Measurements from ENCODE around the gene GPS1.
A peak's percentile ranks its signal among the peaks of the same experiment; 100 is the strongest.

GPS1 gene

DNA sequence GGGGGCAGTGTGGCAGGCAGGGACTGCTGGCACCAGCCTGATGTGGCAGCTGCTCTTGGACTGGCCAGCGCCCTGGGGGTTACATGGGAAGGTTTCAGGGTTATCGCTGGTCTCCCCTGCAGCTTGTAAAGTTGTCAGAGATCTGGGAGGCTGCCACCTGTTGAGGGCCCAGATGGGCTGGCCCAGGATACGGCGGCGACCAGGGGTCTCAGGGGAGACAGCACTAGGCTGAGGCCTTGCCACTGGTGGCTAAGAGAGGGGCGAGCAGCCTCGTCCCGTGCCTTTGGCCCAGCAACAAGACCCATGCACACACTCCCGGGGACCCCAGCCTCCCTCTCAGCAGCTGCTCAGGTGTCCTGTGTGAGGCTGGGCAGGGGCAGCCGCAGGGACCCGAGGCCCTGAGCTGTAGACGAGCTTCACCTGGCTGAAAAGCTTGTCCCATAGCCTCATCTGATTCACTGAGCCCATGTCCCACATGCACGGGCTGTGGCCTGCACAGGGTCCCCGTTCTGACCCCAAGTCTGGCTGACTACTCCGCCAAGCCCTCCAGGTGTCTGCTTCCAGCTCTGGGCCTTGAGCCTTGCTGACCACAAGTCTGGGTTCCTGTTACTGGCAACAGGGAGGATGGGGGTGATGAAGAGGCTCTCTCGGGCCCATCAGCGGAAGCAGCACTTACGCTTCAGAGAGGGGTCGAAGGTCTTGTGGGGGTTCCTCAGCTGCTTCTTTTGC, 7.7 kb downstream of the GPS1 start:
- no peak for DNase-seq (ENCODE audit: low spot score)

DNA sequence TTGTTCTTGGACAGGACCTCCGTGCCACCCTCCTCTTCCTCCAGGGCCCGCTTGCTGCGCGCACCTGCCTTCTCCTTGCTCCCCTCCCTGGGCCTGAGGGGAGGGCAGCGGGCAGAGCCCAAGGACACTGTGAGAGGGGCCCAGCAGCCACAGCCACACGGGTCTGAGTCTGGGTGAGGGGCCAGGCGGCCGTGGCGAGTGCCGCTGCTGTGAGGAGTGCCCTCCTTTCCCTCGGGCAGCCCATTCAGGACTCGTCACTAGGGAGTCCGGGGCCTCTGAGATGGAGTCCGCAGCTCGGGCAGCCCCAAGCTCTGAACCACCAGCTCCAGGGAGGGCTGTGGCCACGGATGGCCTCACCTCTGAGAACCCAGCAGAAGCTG, 8.3 kb downstream of the GPS1 start:
- DNase-seq (ENCODE audit: low spot score): no peak

DNA sequence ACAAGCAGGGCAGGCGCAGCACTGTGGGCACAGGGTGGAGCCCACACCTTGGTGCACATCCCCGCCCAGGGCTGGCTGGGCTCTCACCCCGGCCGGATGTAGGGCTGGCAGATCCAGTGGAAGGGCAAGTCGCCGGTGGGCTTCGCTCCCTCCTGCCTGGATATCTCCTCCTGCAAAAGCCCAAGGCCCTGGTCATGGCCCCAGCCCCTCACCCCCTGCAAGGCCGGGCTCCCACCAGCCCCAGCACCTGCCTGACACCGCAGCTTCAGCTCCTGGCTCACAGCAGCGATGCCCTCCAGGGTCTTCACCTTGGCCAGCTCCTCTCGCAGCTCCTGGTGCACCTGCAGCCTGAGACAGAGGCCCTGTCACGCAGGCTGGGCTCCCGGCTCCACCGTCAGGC, 8.9 kb downstream of the GPS1 start:
- DNase-seq (ENCODE audit: low spot score): no peak

DNA sequence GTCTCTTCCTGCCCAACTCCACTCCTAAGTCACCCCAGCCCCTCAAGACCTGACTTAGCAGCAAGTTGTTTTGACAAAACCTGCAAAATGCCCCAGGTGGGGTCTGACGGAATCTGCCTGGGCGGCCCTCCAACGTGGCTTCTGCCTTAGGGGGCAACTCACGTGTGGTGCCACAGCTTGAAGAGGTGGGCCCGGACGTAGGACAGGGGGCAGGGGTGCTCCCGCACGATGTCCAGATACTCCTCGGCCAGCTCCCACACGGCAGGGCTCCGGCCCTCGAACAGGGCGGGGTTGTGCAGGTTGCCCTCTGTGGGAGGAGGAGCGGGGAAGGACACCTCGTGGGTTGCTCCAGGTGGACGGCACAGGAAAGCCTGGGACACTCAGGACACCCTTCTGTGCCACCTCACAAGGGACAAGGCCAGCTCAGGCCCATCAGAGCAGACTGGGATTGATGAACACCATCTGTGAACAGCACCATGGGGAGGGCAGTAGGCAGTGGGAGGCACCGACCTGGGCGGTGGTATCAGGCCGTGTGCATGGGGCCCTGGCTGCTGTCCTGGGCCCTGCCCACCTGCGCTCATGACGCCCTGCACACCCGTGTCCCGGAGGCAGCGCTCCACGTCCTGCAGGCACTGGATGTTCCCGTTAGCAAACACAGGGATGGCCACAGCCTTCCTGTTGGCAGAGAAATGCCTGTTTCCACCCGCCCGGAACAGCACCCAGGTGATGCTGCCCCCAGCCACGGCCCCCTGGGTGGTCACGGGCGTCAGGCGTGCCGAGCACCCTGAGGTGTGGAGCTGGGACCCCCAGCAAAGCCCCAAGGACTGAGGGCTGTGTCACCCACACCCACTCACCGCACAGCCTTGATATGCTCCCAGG, 9.6 kb downstream of the GPS1 start:
- no peak for DNase-seq (ENCODE audit: low spot score)

DNA sequence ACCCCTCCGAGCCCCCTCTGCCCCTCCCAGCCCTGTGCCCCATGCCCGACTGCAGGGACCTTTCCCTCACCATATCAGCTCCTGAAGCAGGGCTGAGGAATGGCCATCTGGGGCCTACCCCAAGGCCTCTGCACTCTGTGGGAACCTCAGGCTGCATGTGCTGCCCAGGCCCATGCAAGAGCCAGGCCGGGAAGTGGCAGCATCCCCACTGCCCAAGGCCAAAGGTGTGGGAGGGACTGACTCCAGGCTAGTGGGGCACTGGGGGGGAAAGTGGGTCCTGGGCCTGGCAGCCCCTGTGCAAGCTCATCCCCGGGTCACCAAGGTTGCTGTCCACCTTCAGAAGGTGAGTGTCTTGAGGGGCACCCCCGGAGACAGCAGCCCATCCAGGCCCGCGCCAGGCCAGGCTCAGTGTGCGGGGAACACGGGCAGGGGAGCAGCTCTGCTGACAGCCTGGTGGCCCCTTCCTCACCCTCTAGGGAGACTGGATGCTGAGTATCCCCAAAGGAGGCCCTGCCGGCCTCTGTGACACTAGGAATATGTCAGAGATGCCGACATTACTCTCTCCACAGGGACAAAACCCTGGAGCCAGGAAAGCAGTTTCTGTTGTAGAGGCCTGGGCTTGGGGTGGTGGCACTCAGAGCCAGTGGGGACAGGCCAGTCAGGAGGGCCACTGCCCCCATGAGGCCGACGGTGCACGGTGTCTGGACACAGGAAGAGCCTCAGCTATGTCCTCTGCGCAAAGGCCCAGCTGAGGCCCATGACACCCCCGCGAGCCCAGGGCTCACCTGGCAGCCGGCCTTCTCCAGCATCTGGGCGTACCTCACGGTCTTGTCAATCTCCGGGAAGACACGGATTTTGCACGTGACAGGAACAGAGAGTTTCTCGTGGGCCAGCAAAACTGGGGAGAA, 10.6 kb downstream of the GPS1 start:
- DNase-seq (ENCODE audit: low spot score): no peak

DNA sequence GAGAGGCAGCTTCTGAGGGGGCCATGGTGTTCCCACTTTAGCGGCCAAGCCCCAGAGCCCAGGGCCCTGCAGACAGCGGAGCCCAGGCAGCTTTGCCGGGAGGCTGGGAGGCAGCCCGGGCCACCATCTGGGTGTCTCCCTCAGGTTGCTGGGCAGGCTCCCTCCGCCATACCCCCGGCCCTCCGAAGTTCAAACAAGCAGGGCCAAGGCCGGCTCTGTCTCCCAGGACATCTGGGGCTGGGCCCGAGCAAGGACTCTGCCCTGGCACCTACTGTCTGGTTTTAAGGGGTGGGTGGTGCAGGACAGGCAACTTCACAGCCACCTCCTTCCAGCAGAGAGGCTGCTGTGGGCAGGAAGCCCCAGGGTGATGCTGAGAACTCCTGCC, 11.3 kb downstream of the GPS1 start:
- no peak for DNase-seq (ENCODE audit: low spot score)

DNA sequence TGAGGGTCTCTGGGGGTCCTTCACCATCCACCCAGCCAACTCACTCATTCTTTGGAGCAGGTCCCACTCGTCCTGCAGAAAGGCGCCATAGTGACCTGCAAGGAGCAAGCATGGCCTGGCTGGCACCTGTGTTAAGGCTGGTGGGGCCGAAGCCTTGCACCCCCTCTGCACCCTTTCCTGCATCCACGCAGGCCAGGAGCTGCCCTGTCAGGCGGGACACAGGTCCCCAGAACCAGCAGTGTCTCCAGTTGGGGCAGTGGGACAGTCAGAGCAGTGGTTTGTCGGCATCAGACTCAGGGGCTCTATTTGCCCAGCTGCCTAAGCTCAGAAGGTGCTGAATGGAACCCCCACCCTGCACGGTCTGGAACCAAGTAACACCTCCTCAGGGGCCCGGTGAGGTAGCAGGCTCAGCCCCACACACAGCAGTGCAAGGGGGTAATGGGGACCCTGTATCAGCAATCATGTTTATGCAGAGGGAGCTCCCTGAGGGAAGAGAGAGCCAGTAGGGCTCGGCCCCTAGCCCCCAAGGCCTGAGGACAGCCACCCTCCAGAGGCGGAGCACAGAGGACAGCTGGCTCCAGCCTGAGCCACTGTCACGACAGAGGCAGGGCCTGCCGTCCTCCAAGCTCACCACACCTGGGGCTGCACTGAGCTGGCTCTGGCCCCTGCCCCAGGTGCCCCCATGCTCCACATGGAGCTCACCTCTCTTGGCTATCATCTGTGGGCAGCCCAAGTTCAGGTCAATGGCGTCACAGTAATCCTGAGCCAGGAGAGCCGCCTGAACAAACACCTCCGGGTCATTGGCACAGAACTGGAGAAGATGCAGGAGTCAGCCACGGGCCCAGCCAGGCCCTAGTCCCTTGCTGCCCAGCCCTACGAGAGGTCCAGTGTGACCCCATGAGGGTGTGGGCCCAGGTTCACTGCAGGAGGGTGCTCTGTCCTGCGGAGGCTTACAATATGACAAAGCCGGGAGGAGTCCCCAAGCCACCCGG, 12.0 kb downstream of the GPS1 start:
- no peak for DNase-seq (ENCODE audit: low spot score)

DNA sequence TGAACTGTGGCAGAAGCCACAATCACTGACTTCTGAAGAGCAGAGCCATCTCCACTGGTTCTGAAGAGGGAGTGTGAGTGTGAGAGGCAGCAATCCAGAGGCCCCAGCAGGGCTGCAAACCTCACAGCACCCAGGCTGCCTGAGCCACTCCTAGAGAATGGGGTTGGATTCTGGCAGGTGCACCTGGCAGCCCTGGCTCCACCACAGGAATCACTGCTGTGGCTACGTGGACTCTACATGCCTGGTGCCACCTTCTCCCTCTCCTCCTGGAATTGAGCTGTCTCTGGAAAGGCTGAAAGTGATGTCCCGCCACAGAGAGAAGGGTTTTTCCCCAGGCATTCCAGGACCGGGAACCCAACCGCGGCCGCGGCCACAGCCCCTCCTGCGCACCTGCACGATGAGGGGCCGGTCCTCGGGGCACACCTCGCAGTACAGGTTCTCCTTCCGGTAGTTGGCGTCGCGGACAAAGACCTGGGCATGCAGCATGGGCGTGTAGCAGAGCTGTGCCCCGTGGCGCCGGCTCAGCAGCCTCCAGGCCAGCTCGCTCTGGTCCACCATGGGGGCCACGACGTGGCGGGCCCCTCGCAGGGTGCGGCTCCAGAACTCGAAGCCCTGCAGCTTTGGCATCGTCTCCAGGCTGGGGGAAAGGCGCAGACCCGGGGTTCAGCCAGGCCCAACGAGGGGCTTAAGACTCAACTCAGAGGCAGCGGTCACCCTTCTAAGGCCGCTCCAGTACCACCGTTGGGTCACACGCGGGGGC, 12.9 kb downstream of the GPS1 start:
- DNase-seq (ENCODE audit: low spot score): no peak

DNA sequence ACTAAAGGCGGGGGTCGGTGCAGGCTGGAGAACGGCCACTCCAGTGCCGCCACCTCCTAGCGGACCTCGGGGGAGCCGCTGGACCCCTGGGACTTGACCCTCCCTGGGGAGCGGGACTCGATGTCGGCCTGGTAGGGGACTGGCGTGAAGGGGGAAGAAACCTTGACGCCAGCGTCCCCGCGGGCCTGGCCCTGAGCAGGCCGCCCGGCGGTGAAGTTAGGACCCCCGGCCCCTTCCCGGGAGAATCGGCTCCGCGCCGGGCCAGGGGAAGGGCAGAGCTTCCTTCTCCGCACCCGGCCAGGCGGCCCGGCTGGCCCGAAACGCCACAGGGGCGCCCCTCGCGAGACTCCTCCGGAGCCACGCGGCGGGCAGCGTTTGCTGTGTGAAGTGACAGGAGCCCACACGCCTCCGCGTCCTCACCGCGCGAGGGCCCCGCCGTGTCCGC, 13.5 kb downstream of the GPS1 start:
- no peak for DNase-seq (ENCODE audit: low spot score)

DNA sequence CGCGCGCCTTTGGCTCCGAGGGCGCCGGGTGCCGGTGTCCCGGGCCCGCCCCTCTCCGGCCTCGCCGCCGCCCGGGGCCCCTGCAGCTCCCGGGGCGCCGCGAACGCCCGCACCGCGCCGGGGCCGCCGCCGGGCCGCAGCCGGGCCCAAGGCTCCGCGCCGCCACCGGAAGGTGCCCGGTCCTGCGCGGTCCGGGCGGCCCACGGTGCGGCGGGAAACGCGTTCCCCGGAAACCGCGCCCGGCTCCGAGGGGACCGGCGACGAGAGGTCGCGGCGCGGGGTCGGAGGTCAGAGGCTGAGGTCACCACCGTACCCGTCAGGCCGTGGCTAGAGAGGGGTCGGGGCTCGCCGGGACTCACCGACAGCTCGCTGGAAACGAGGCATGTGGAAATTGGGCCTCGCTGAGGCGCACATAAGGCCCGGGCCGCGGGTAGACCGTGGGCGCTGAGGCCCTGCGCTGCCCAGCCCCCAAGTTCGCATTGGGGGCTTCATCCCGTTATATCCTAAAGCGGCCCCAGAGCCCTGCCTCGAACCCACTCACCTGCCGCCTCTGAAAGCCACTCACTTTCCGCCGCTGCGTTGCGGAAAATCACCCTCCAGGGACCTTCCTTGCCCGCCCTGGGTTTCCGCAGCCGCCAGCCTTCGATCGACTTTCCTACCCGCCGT, 14.1 kb downstream of the GPS1 start, which contains the start of gene DUS1L:
Gene DUS1L, minus strand, starts transcription at position 167 of the 666 bp plus-strand sequence. CDS start 745 bp downstream, outside the sequence.
- DNase-seq (ENCODE audit: low spot score): peak; percentile 90

DNA sequence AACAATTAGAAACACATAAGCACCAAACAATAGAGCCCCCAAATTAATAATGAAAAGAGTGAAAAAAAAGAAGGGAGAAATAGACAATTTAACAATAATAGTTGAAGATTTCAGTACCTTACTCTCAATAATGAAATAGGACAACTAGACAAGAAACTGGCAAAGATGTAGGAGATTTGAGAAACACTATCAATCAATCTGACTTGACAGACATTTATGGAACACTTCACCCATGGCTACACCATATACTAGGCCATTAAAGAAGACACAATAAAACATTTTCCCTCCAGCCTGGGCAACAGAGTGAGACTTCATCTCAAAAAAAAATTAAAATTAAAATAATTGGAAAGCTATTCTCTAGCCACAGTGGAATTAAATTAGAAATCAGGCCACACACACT, 18.9 kb downstream of the GPS1 start:
- no peak for DNase-seq (ENCODE audit: low spot score)

DNA sequence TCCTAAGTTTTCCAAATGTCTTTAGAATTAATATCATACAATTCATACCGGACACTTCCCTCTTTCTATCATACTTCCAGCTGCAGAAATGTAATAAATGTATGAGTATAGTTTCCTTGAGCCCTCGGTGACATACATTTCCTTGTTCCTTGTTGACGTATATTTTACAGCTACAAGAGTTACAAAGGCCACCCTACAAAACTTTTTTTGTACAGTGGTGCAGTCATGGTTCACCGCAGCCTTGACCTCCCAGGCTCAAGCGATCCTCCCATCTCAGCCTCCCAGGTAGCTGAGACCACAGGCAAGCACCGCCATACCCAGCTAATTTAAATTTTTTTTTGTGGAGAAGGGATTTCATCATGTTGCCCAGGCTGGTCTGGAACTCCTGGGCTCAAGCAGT, 21.1 kb downstream of the GPS1 start:
- DNase-seq (ENCODE audit: low spot score): no peak

DNA sequence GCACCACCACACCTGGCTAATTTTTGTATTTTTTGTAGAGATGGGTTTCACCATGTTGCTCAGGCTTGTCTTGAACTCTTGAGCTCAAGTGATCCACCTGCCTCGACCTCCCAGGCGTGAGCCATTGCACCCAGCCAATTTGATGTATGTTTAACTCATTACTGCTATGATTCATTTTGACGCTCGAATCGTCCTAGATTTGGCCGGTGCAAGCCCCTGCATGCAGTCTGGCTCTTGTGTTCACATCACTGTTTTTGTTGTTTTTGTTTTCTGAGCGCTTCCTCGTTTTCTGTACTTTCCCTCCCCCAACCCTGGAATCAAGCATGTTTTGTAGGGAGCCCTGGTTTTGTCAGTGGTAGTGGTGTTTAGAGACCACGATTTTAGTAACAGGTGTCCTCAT, 21.7 kb downstream of the GPS1 start:
- no peak for DNase-seq (ENCODE audit: low spot score)

DNA sequence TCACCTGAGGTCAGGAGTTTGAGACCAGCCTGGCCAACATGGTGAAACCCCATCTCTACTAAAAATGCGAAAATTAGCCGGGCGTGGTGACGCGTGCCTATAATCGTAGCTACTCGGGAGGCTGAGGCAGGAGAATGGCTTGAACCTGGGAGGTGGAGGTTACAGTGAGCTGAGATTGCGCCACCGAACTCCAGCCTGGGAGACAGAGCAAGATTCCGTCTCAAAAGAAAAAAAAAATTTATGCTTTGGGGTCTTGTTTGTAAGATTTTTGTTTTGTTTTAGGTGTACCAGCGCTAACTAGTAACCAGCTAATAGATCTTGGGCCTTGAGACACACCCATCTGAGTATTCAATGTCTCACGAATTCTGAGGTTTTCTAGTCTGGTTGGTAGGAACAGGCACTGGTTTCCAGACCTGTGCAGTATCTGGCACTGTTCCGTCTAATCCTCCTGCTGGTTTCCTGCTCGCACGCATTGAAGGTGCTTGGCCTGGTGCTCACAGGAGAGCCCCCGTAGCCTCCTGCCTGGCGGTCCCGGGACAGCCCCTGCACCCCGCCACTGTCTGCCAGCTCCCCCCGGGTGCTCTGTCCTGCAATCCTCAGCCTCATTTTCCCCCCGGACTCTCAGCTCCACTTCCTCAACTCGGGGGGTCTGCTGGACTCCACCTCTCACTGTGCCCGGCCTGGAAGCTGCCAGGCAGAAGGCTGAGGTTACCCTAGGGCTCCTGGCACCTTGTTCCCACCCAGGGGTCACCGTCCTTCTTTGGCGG, 24.5 kb downstream of the GPS1 start:
- DNase-seq (ENCODE audit: low spot score): no peak

DNA sequence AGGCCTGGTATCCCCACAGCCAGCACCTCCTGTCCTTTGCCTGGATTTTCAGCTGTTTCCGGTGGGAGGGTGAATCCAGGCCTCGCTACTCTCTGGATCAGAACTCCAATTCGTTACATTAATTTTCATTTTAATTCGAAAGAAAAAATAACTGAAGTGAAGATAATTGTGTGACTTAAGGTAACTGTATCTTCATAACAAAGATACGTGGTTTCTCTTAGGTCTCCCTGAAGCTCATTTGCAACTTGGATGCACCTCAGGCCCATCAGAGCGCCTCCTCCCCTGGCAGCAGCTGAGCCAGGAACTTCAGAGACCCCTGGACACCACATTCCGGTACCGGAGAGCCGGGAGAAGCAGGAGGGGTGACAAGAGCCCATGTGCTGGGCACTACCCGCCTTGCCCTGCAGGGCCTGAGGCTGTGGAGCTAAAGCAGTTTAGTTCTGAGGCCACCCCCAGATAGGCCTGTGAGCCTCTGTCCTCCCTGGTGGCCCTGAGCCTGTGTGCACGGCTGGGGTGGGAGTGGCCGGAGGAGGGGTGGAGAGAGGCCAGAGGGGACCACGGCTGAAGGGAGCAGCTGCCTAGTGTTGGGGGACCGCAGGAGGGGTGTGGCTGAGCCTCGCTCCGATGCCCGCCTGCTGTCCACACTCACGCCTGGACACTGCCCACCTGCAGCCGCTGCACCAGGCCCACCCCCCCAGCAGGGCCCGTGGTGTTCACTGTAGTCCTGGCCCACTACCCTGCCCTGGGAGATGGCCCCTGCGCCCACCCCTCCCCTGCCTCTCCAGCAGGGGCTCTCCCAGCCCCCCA, 25.3 kb downstream of the GPS1 start:
- no peak for DNase-seq (ENCODE audit: low spot score)

DNA sequence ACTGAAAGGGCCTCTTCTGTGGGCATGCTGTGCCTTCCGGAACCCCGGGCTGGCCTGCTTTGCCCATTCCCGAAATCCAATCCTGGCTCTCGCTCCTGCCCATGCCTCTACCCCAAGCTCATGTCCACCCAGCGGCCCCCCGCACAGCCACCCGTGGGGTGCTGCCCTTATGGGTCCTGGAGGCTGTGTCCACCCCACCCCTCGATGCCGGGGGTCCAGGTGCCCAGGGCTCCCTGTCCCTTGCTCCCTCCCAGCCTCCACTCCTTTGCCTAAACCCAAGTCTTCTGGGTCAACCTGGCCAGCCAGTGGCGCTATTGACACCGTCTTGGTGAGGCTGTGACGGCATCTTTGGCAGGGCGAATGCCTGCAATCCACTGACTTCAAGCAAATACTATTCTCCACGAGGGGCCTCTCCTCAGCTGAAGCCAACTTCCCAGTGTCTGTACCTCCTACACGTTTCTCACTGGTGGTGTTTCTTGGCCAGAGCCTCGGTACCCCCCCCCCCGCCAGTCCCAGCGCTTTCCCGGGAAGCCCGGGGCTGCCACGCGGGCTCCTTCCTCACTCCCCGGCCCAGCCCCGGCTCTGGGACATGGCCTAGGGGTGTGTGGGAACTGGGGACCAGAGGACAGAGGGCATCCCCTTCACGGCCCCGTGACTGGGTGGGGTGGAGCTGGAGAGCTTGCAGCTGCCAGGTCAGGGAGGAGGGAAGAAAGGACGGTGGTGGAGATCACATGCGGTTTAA, 26.1 kb downstream of the GPS1 start:
- no peak for DNase-seq (ENCODE audit: low spot score)

DNA sequence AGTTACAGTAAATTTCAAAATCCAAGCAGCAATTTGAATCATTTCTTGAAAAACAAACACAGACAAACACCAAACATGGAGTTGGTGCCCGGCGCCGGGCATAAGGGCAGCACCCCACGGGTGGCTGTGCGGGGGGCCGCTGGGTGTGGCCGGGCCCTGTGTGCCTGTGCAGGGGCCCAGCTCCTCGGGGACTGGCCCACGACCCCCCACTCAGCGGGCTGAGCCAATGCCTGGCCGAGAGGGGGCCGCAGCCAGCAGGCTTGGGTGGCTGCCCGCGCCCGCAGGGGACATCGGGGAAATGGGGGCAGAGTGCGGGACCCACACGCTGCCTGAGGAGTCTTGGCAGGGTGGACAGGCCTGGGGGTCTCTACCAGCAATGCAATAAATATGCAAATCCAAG, 26.7 kb downstream of the GPS1 start:
- no peak for DNase-seq (ENCODE audit: low spot score)

All from ecto neural progenitor cell (in vitro differentiated cells).